Measurements from ENCODE around the gene ANO1.

The ANO1 gene

GRCh38 chr11:70070706-70071105 lies 7.4 kb upstream of the ANO1 start:
- H4K8ac ChIP-seq (ENCODE audit: low read depth, low read length) = no peak overlapping the region
- H3K23ac ChIP-seq (ENCODE audit: low read length) = no peak overlapping the region
- peaks cover 4% of the 10 kb centered on the region for H3K9me3 ChIP-seq (ENCODE audit: insufficient read depth, low read depth, low read length)
- H2AK5ac ChIP-seq (ENCODE audit: low read length) = no peak overlapping the region
- no peak overlapping the region for H3K27ac ChIP-seq (ENCODE audit: low read depth, low read length)
- no peaks in the 10 kb centered on the region for H3K79me2 ChIP-seq (ENCODE audit: control insufficient read depth, insufficient read depth, low read length, poor library complexity)
- H2BK5ac ChIP-seq (ENCODE audit: low read depth, low read length, poor library complexity) = no peak overlapping the region
- peaks cover 11% of the 10 kb centered on the region for H3K27me3 ChIP-seq (ENCODE audit: insufficient read depth, low read length)
- H2AFZ ChIP-seq (ENCODE audit: insufficient read depth, low read length, poor library complexity) = no peak overlapping the region
- H4K91ac ChIP-seq (ENCODE audit: low read depth, low read length) = no peak overlapping the region
- DNase-seq = no peak
- no peak overlapping the region for H3K9ac ChIP-seq (ENCODE audit: low read length)
- H3K4me1 ChIP-seq (ENCODE audit: control insufficient read depth in 1 of 2, insufficient read depth in 2 of 2, low read length in 2 of 2) = peaks cover 9 to 16% of the 10 kb centered on the region in 2 experiments
- no peak overlapping the region for H3K4me3 ChIP-seq (ENCODE audit: low read depth, low read length)
- WGBS (ENCODE audit: extremely low coverage, insufficient coverage, insufficient read length) = no CpG with 5 or more reads among the region's 9 CpGs
- H2BK120ac ChIP-seq (ENCODE audit: insufficient read depth, low read length, poor library complexity) = no peak overlapping the region
- H3K4ac ChIP-seq (ENCODE audit: low read depth, low read length) = no peak overlapping the region
- H3K4me2 ChIP-seq (ENCODE audit: low read length) = no peak overlapping the region
- H4K12ac ChIP-seq (ENCODE audit: low read depth, low read length) = no peak overlapping the region
- no peak overlapping the region for H3K18ac ChIP-seq (ENCODE audit: low read length)
- H3K79me1 ChIP-seq (ENCODE audit: low read length) = peaks cover 2% of the 10 kb centered on the region
- H3K14ac ChIP-seq (ENCODE audit: low read length) = no peak overlapping the region
- H2BK12ac ChIP-seq (ENCODE audit: low read length) = no peak overlapping the region
- H3K36me3 ChIP-seq (ENCODE audit: control insufficient read depth in 1 of 2, insufficient read depth in 2 of 2, low read length in 2 of 2) = no peaks in the 10 kb centered on the region

- no peak overlapping the region for H3K9ac ChIP-seq (ENCODE audit: low read length)
- H2AFZ ChIP-seq (ENCODE audit: insufficient read depth, low read length, poor library complexity) = no peak overlapping the region
- no CpG with 5 or more reads among the region's 12 CpGs for WGBS (ENCODE audit: extremely low coverage, insufficient coverage, insufficient read length)
- no peak overlapping the region for H2BK12ac ChIP-seq (ENCODE audit: low read length)
- H3K4me2 ChIP-seq (ENCODE audit: low read length) = no peak overlapping the region
- no peak overlapping the region for H3K4ac ChIP-seq (ENCODE audit: low read depth, low read length)
- no peak overlapping the region for H3K14ac ChIP-seq (ENCODE audit: low read length)
- H2AK5ac ChIP-seq (ENCODE audit: low read length) = no peak overlapping the region
- H4K91ac ChIP-seq (ENCODE audit: low read depth, low read length) = no peak overlapping the region
- H3K18ac ChIP-seq (ENCODE audit: low read length) = no peak overlapping the region
- H3K23ac ChIP-seq (ENCODE audit: low read length) = no peak overlapping the region
- no peaks in the 10 kb centered on the region for H3K36me3 ChIP-seq (ENCODE audit: control insufficient read depth in 1 of 2, insufficient read depth in 2 of 2, low read length in 2 of 2)
- peaks cover 21% of the 10 kb centered on the region for H3K27me3 ChIP-seq (ENCODE audit: insufficient read depth, low read length)
- no peak overlapping the region for H4K12ac ChIP-seq (ENCODE audit: low read depth, low read length)
- no peak overlapping the region for H4K8ac ChIP-seq (ENCODE audit: low read depth, low read length)
- H2BK5ac ChIP-seq (ENCODE audit: low read depth, low read length, poor library complexity) = no peak overlapping the region
- H3K4me3 ChIP-seq (ENCODE audit: low read depth, low read length) = no peak overlapping the region
- H3K4me1 ChIP-seq (ENCODE audit: control insufficient read depth in 1 of 2, insufficient read depth in 2 of 2, low read length in 2 of 2) = peaks cover 9 to 16% of the 10 kb centered on the region in 2 experiments
- H3K79me1 ChIP-seq (ENCODE audit: low read length) = peaks cover 2% of the 10 kb centered on the region
- no peaks in the 10 kb centered on the region for H3K9me3 ChIP-seq (ENCODE audit: insufficient read depth, low read depth, low read length)
- no peak overlapping the region for H3K27ac ChIP-seq (ENCODE audit: low read depth, low read length)
- DNase-seq = no peak
- no peak overlapping the region for H2BK120ac ChIP-seq (ENCODE audit: insufficient read depth, low read length, poor library complexity)
- no peaks in the 10 kb centered on the region for H3K79me2 ChIP-seq (ENCODE audit: control insufficient read depth, insufficient read depth, low read length, poor library complexity)
Observed at GRCh38 chr11:70071996-70072395, 6.1 kb upstream of the ANO1 start.

- Histone ChIP-seq H3K14ac (ENCODE audit: low read length) (no peak overlapping the region), H4K91ac (ENCODE audit: low read depth, low read length) (no peak overlapping the region), H2BK12ac (ENCODE audit: low read length) (no peak overlapping the region), H3K79me1 (ENCODE audit: low read length) (peaks cover 2% of the 10 kb centered on the region), H3K4ac (ENCODE audit: low read depth, low read length) (no peak overlapping the region), H3K23ac (ENCODE audit: low read length) (no peak overlapping the region), H3K4me2 (ENCODE audit: low read length) (no peak overlapping the region), H2BK120ac (ENCODE audit: insufficient read depth, low read length, poor library complexity) (no peak overlapping the region), H3K79me2 (ENCODE audit: control insufficient read depth, insufficient read depth, low read length, poor library complexity) (no peaks in the 10 kb centered on the region), H2BK5ac (ENCODE audit: low read depth, low read length, poor library complexity) (no peak overlapping the region), H3K9me3 (ENCODE audit: insufficient read depth, low read depth, low read length) (no peaks in the 10 kb centered on the region), H3K9ac (ENCODE audit: low read length) (no peak overlapping the region), H2AFZ (ENCODE audit: insufficient read depth, low read length, poor library complexity) (no peak overlapping the region), H3K4me3 (ENCODE audit: low read depth, low read length) (no peak overlapping the region), H3K4me1 (ENCODE audit: control insufficient read depth in 1 of 2, insufficient read depth in 2 of 2, low read length in 2 of 2) (peaks cover 9 to 15% of the 10 kb centered on the region in 2 experiments), H2AK5ac (ENCODE audit: low read length) (no peak overlapping the region), H3K27me3 (ENCODE audit: insufficient read depth, low read length) (peaks cover 26% of the 10 kb centered on the region), H4K12ac (ENCODE audit: low read depth, low read length) (no peak overlapping the region), H3K36me3 (ENCODE audit: control insufficient read depth in 1 of 2, insufficient read depth in 2 of 2, low read length in 2 of 2) (no peaks in the 10 kb centered on the region), H3K27ac (ENCODE audit: low read depth, low read length) (no peak overlapping the region), H3K18ac (ENCODE audit: low read length) (no peak overlapping the region), H4K8ac (ENCODE audit: low read depth, low read length) (no peak overlapping the region)
- WGBS (ENCODE audit: extremely low coverage, insufficient coverage, insufficient read length) = no CpG with 5 or more reads among the region's 12 CpGs
- DNase-seq = no peak
Observed at GRCh38 chr11:70072461-70072860, 5.7 kb upstream of the ANO1 start.

- Histone ChIP-seq H2AK5ac (ENCODE audit: low read length) (no peak overlapping the region), H2BK12ac (ENCODE audit: low read length) (no peak overlapping the region), H3K27ac (ENCODE audit: low read depth, low read length) (no peak overlapping the region), H2BK5ac (ENCODE audit: low read depth, low read length, poor library complexity) (no peak overlapping the region), H3K4me1 (ENCODE audit: control insufficient read depth in 1 of 2, insufficient read depth in 2 of 2, low read length in 2 of 2) (peaks cover 7 to 9% of the 10 kb centered on the region in 2 experiments), H2BK120ac (ENCODE audit: insufficient read depth, low read length, poor library complexity) (no peak overlapping the region), H3K79me1 (ENCODE audit: low read length) (peaks cover 2% of the 10 kb centered on the region), H3K23ac (ENCODE audit: low read length) (no peak overlapping the region), H3K18ac (ENCODE audit: low read length) (no peak overlapping the region), H4K91ac (ENCODE audit: low read depth, low read length) (no peak overlapping the region), H3K9ac (ENCODE audit: low read length) (no peak overlapping the region), H4K8ac (ENCODE audit: low read depth, low read length) (no peak overlapping the region), H3K14ac (ENCODE audit: low read length) (no peak overlapping the region), H3K4ac (ENCODE audit: low read depth, low read length) (no peak overlapping the region), H3K36me3 (ENCODE audit: control insufficient read depth in 1 of 2, insufficient read depth in 2 of 2, low read length in 2 of 2) (no peaks in the 10 kb centered on the region), H2AFZ (ENCODE audit: insufficient read depth, low read length, poor library complexity) (no peak overlapping the region), H3K27me3 (ENCODE audit: insufficient read depth, low read length) (peaks cover 32% of the 10 kb centered on the region), H3K9me3 (ENCODE audit: insufficient read depth, low read depth, low read length) (peaks cover 2% of the 10 kb centered on the region), H3K4me2 (ENCODE audit: low read length) (no peak overlapping the region), H4K12ac (ENCODE audit: low read depth, low read length) (no peak overlapping the region), H3K79me2 (ENCODE audit: control insufficient read depth, insufficient read depth, low read length, poor library complexity) (no peaks in the 10 kb centered on the region), H3K4me3 (ENCODE audit: low read depth, low read length) (no peak overlapping the region)
- no peak for DNase-seq
- WGBS (ENCODE audit: extremely low coverage, insufficient coverage, insufficient read length) = no CpG with 5 or more reads among the region's 21 CpGs
Observed at GRCh38 chr11:70072861-70073755, 5.0 kb upstream of the ANO1 start.

All from trophoblast cell (in vitro differentiated cells and primary cell).